ENCODE measurements around the gene FA2H.
"Not testable (repeated sequence)": the region's sequence is repeated elsewhere in the genome, so short reads cannot be mapped to it uniquely, and the experiment has no call there.

Gene FA2H

GRCh38 chr16:74722156-74722555 is 52.5 kb downstream of the FA2H start:
- not testable (repeated sequence) for DNase-seq

GRCh38 chr16:74721716-74722115 is 52.9 kb downstream of the FA2H start:
- DNase-seq, result no peak

GRCh38 chr16:74720579-74720978 is 54.0 kb downstream of the FA2H start:
- DNase-seq, result no peak

- DNase-seq, result no peak
These were observed 55.6 kb downstream of the FA2H start for GRCh38 chr16:74718741-74719610.

- no peak for DNase-seq
These were observed 56.5 kb downstream of the FA2H start for GRCh38 chr16:74718140-74718539.

GRCh38 chr16:74717367-74717766 is 57.3 kb downstream of the FA2H start:
- DNase-seq, result no peak

- no peak for DNase-seq
These were observed 58.3 kb downstream of the FA2H start for GRCh38 chr16:74716355-74716754.

GRCh38 chr16:74713876-74714275 is 60.7 kb downstream of the FA2H start:
- DNase-seq, result no peak

GRCh38 chr16:74713325-74713724 is 61.3 kb downstream of the FA2H start:
- DNase-seq, result no peak

GRCh38 chr16:74711938-74712337 is 62.7 kb downstream of the FA2H start:
- no peak for DNase-seq

- DNase-seq, result no peak
These were observed 64.2 kb downstream of the FA2H start for GRCh38 chr16:74710401-74710800.

GRCh38 chr16:74709441-74709877 is 65.2 kb downstream of the FA2H start:
- DNase-seq, result peak; percentile 53

GRCh38 chr16:74700438-74701225 is 74.0 kb downstream of the FA2H start, which contains the start of gene MLKL:
Gene MLKL (minus strand): TSS chr16:74700862. CDS start chr16:74695757, 5,105 bp downstream.
- DNase-seq, result peak; percentile 60

GRCh38 chr16:74700116-74700437 is 74.5 kb downstream of the FA2H start:
- DNase-seq, result peak; percentile 16

- DNase-seq, result no peak
These were observed 75.0 kb downstream of the FA2H start for GRCh38 chr16:74699666-74700065.

GRCh38 chr16:74698222-74698621 is 76.4 kb downstream of the FA2H start:
- no peak for DNase-seq

- peak; percentile 89 for DNase-seq
These were observed 78.9 kb downstream of the FA2H start for GRCh38 chr16:74695450-74696422.

GRCh38 chr16:74691093-74691855 is 83.3 kb downstream of the FA2H start:
- DNase-seq, result no peak

GRCh38 chr16:74682556-74682955 is 92.1 kb downstream of the FA2H start:
- DNase-seq, result no peak

GRCh38 chr16:74680681-74681080 is 93.9 kb downstream of the FA2H start:
- DNase-seq, result no peak

GRCh38 chr16:74679983-74680382 is 94.6 kb downstream of the FA2H start:
- no peak for DNase-seq

GRCh38 chr16:74677868-74678267 is 96.8 kb downstream of the FA2H start:
- no peak for DNase-seq

All from fibroblast of skin of back (primary cell).